HG02884 (cell line): ENCODE results near the gene MCL1.
"Not testable (repeated sequence)": the region's sequence is repeated elsewhere in the genome, so short reads cannot be mapped to it uniquely, and the experiment has no call there.

Experiments used
- ATAC-seq: cut with Tn5 transposase; IDR thresholded peaks from one replicate; pipeline ENCODE4 v1.9.1; 2021; ENCODE audit warnings: mild to moderate bottlenecking, moderate library complexity; ENCODE audit not compliant: unreplicated experiment

Gene MCL1

DNA sequence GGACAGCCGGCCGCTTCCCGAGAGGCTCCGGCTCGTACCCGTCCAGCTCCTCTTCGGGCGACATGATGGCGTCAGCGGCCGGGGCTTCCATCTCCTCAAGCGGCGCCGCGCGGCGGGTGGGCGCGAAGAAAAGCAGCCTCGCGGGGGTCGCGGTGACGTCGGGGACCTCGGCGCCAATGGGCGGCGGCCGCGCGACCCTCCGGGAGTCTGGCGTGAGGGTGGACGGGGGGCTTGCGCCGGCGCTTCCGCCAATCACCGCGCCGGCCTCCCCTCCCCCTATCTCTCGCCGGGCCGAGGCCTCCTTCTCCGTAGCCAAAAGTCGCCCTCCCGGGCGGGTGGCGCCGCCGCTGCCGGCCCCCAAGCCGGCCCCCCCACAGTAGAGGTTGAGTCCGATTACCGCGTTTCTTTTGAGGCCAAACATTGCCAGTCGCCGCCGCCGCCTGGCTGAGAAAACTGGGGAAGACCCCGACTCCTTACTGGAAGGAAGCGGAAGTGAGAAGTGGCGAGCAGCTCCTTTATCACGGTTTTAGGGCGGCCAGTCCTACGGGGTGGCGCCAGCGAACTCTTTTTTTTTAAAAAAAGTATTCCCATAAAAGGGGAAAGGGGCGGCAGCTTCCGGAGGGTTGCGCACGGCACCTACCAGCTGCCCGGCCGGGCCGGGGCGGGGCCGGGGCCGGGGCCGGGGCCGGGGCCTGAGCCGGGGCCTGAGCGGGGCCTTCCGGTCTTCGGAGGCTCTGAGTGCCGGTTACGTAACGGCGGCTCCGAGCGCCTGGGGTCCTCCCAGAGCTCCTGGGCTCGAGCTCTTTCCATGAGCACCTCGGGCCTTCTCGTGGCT, at the start of gene MCL1:
Gene MCL1 (minus strand): TSS at position 501 of the 835 bp plus-strand sequence. CDS start 80 bp downstream, at position 421.
- ATAC-seq = peak; percentile 79

DNA sequence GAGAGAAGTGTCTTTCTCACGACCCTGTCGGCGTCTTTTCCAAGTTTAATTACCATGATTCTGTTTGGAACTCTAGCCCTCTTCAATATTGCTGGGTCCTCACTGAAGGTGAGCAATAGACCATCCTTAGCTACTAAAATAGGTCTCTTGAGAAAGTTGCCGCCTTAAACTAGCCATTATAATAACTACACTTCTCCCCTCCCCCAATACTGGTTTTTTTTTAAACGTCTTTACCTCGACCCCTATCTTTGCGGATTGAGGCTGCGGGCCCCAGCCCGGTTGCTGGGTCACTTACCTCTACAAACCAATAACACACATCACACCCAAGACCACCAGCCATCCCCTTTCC, 49.3 kb upstream of the MCL1 start:
- ATAC-seq = no peak

DNA sequence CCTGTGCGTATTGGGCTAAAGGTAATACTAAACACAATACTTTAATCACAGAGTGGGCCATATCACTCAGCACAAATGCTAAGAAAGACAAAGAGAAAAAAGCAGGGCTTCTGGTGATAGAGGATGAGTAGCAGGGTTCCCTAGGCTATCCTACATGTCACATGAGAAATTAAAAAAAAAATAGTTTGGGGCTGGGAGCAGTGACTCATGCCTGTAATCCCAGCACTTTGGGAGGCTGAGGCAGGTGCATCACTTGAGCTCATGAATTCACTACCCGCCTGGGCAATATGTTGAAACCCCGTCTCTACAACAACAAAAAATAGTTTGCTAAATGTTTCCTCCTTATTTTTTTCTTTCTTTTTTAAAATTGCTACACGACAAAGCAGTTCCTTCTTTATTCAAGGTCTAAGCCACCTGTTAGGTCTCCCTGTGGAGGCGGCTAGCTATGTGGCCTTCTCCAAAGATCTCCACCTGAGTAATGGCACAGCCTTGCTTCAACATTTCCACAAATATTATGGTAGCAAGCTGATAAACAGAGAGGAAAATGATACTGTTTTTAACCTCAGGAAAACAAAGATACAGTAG, 48.5 kb upstream of the MCL1 start:
- ATAC-seq = no peak

DNA sequence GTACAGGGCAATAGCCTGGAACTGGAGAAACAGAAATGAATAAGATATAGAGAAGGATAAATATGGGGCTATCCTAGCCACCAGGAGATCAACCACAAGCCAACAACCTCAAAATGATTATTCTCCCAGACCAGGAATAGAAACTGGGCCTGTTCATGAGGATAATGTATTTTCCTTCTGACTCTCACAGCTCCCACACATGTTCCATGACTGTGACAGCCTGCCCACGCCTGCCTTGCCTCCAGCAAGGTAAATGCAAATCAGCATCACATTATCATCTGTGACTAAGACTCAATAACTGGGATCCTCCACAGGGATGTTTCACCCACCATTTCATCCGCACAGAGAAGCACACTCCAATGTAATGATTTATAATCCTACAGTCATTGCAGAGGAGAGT, 46.7 kb upstream of the MCL1 start:
- no peak for ATAC-seq

DNA sequence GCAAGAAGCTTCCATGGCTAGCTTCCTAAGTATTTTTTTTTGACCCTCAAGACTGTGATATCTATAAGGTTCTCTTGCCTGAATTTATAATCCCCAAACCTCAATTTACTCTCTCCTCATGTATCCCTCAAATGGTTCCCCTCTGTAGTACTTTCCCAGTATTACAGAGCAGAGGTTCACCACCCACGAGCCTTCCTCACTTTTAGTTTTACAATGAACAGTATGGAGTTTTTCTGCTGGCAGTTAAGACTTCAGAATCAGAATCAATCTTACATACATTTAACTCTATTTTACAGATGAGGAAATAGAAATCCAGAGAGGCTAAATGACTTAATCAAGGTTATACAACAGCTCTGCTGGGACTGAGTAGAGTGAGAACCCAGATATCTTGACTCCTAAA, 45.1 kb upstream of the MCL1 start:
- not testable (repeated sequence) for ATAC-seq

DNA sequence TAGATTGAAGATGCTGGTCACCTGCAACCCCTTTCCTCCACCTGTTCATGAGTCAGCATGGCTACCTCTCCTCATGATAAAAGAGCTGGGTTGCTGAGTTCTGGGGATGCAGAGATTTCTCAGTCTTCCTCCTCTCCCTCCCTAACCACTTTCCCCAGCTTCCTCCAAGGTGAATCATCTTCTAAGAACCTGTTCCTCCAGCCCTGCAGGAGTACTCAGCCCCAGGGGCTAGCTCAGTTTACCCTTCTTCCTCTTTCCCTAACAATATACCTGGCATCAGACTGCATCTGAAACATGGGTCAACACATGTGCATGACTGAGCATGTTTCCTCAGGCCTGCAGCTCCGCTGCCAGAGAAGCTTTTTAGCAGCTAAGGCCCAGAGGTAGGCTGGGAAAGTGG, 44.7 kb upstream of the MCL1 start:
- not testable (repeated sequence) for ATAC-seq

DNA sequence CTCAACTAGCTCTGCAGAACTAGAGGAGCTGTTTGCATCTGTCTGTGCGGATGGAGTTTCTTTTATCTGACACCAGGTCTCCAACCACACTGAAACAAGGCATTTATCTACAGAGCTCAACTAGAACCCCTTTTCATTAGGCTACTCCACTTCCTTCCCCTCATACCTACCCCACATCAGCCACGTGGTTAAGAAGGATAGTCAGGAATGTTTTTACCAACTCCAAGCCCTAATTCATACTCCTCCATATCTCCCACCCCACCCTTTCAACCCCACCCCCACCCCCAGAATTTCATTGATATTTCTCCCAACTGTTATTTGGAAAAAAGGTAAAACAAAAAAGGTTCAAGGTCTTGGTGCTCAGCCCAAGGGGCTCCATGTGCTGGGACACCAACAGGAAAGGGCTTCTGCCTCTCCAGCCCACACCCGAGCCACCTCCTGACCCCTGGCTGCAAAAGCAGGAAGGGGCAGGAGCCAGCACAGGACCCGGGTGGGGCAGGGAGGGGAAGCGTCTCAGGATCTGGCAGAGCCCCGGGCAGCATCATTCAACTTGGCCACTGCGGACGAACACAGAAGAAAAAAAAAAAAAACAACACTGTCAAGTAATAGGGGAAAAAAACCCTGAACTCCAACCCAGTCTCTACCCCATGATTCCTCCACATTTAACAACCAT, 43.0 kb upstream of the MCL1 start:
- no peak for ATAC-seq

DNA sequence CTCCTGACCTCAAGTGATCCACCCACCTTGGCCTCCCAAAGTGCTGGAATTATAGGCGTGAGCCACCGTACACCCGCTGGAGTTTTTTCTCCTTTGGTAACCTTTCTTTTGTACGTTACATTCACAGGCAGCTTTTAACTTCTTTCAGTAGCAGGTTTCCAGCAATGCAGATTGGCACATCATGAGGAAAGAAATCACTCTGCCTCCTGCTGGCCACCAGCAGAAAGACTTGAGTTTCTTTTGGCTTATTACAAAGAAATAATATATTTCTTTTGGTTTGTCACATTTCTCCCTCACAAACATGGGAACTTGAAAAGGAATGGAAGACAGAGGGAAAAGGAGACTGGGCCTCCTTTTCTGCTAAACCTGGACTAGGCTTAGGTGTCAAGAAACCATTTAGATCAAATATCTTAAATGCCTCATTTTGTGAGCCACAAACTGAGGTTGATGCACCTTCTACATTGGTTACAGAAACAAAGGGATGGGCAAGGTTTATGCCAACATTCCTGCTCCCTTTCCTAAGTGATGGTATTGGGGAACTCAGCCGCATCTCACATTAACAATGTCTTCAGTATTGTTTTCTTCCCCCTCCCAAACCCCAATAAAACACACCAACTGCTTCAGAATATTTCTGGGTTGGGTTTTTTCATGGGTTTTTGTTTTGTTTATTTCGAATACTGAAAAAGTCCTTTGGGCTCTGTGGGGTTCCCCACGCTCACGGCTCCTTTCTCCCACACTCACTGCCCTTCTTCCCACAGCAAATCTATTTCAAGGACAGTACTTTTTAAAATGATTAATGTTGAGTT, 42.3 kb upstream of the MCL1 start:
- ATAC-seq = no peak

DNA sequence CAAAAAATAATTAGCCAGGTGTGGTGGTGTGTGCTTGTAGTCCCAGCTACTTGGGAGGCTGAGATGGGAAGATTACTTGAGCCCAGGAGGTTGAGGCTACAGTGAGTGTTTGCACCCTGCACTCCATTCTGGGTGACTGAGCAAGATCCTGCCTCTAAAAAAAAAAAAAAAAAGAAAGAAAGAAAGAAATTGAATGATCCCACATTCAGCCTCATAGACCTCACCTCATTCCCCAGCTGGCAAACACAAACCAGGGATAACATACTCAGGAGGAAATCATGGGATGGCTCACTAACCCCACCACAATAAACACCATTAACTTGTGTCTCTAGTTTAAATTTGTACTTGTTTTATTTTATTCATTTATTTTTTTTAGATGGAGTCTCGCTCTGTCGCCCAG, 41.5 kb upstream of the MCL1 start:
- no peak for ATAC-seq

DNA sequence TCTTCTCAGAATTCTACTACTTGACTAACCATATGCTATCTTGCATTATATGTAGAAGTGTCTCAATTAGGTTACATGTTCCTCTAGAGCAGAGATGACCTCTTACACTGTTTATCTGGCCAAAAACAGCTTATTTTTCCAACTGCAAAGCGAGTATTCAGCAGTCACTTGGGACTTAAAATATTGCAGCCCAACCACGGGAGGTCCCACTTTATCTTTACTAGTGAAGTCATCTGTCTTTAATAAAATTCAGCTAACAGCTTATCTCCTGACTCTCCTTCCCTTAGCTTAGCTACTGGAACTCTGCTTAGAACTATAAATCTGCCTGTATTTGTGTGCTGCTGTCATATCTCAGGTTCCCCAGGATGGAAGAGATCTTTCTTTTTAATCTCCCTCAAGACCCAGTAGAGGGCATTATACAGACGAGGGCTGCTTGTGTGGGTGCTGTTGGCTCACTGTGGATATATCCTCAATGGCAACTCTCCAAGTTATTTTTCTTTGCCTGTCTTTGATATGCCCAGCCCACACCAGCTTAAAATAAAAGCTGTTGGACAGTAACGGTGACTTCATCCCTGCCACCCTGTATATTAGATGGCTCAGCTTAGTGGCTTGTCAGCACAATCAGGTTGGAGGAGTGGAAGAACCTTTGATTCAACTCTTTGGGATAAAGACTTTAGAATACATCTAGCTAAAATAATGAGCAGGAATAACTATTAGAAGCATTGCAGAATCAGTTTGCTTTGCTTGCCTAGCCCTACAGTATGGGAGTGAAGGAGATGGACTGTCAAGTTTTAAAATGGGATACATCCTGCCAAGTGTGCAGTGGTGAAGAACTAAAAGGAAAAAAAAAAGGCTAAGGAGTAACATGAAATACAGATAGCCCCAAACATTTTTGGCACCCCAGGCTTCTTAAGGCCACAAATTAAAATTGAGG, 40.4 kb upstream of the MCL1 start:
- ATAC-seq = no peak

DNA sequence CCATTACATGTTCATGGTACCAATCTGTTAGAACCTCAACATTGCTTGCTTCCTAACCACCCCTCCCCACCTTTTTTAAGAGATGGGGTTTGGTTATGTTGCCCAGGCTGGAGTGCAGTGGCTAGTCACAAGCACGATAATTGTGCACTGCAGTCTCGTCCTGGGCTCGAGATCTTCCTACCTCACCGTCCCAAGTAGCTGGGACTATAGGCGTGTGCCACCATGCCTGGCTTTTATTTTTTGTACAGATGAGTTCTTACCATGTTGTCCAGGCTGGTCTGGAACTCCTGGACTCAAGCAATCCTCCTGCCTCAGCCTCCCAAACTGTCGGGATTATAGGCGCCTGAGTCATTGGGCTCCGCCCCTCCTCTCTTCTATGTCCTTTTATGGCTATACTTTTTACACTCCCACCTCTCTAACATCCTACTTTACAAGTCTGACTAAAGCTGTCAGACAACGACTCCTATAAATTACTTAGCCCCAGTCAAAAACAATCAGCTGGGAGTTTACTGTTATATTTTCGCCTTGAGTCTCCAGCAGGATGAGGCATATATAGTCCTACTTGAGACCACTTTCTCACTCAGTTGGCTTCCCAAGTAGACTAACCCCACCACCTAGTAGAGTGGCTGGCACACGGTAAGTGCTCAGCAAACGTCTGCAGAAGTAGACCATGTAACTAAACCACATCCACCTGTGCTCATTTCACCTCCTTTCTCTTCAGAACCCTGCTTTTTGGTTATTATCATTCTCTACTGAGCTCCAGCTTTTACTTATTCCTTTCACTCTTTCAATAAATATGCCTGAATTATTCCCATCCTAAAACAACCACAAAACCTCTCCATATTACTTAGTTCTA, 36.2 kb upstream of the MCL1 start:
- ATAC-seq = no peak

DNA sequence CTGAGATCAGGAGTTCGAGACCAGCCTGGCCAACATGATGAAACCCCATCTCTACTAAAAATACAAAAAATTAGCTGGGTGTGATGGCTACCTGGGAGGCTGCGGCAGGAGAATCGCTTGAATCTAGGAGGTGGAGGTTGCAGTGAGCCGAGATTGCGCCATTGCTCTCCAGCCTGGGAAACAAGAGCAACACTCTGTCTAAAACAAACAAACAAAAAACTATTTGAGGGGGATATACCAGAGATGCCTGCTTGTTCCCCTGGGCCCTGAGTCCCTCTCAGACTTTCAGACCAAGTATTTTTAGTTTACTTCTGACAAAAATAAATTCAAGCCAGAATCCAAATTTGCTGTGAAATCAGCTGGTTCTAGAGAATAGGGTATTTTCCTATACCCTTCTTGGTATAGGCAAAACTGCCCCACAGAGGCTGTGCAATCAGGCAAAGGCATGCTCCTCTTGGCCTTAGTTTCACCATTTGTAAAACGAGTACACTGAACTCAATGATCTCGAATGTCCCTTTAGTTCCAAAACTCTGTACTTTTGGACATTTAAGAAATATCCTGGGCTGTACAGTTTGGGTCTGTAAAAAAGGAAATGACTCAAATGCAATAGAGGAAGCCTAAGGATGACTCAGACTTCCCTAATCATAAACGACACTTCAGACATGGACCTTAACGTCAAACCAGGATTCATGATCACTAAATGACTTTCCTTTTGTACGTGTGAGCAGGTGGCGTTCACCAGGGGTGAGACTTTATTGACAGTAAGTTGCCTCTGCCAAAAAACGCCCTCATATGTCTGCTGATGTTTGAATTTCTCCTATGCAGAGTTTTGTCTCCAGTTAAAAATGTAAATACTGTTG, 33.9 kb upstream of the MCL1 start:
- ATAC-seq = no peak

DNA sequence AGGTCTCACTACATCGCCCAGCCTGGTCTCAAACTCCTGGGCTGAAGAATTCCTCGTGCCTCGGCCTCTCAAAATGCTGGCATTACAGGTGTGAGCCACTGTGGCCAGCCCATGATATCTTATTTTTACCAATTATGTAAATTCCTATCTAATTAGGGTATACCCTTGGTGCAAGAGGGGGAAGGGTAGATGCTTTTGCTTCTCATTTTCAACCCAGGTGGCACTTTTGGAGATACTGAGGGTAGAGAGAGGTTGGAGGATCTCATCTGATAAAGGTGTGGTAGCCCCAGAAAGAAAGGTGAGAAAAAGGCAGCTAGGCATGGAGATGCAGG, 32.6 kb upstream of the MCL1 start:
- no peak for ATAC-seq

DNA sequence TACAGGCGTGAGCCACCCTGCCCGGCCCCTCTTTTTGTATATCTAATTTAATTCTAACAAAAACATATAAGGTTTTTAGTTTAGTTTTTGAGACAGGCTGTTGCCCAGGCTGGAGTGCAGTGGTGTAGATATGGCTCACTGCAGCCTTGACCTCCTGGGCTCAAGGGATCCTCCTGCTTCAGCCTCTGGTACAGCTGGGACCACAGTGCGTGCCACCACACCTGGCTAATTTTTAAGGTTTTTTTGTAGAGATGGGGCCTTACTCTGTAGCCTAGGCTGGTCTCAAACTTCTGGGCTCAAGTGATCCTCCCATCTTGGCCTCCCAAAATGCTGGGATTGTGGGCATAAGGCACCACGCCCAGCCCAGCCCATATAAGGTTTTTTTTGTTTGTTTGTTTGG, 31.2 kb upstream of the MCL1 start:
- ATAC-seq = no peak

DNA sequence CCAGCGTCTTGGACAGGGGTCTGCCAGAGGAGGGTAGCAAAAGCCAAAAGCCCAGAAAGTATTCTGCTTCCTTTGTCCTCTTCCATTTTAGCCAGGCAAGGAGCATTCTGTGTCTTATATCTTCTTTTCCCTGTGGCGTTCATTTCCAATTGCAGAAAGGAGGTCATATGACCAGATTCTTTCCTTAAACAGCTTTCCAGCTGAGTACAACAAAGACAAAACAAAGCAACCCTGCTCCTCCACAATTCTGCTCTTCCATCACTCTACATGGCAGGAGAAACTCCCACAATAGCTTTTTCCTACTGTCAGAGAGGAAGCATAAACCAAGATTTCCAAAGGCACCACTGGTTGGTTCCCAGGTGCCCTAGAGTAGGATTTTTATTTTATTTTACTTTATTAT, 30.3 kb upstream of the MCL1 start:
- ATAC-seq = no peak

DNA sequence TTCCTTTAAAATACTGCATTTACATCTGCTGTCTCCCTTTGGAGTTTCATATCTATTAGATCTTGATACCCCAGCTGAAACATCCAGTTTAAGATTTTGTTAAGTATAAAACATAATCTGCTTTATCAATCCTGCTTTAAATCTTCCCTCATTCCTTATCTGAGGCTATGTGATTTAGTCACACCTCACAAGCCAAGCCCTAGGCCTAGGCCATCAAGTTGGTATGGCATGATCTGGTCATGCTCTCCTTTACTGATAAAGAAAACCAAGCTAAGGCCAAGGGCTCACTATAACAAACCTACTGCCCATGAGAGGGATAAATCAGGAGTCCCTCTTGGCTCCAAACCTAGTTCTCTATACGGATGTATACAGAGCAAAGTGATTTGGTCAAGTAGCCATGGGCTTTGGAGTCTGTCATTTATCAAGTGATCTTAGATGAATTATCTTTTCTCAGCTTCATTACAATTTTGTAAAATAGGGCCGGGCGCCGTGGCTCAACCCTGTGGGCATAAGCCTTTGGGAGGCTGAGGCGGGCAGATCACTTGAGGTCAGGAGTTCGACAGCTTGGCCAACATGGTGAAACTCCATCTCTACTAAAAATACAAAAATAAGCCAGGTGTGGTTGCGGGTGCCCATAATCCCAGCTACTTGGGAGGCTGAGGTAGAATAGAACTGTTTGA, 27.2 kb upstream of the MCL1 start:
- ATAC-seq = no peak

DNA sequence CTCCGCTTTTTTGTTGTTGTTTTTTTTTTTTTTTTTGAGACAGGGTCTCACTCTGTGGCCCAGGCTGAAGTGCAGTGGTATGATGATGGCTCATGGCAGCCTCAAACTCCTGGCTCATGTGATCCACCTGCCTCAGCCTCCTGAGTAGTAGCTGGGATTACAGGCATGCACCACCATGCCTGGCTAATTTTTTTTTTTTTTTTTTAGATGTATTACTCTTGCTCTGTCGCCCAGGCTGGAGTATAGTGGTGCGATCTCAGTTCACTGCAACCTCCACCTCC, 26.0 kb upstream of the MCL1 start:
- not testable (repeated sequence) for ATAC-seq

DNA sequence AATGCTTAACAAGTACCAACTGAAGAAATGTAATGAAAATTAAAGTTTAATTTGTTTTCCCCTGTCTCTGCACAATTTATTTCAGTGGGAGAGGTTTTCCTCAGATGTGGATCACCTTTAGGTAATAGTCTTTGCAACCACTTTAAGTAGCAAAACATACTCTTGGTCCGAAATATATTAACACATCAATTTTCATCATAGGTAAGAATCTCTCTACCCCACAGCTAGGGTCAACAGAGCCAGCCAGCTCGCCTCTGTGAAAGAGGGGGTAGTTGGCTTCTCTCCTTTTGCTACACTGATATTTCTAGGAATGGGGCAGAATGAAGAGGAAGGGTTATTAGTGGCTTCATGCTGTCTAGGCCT, 24.8 kb upstream of the MCL1 start:
- no peak for ATAC-seq
